CD4-positive, alpha-beta T cell treated with Interleukin-12 subunit alpha and Interleukin-12 subunit beta, for 1 hour (primary cell): ENCODE results near the gene RCBTB1.
A peak's percentile ranks its signal among the peaks of the same experiment; 100 is the strongest.
"Not testable (repeated sequence)": the region's sequence is repeated elsewhere in the genome, so short reads cannot be mapped to it uniquely, and the experiment has no call there.

Experiments used
- DNase-seq: peaks from one replicate; pipeline ENCODE4 v3.0.0-alpha.2; 2020

RCBTB1 gene

DNA sequence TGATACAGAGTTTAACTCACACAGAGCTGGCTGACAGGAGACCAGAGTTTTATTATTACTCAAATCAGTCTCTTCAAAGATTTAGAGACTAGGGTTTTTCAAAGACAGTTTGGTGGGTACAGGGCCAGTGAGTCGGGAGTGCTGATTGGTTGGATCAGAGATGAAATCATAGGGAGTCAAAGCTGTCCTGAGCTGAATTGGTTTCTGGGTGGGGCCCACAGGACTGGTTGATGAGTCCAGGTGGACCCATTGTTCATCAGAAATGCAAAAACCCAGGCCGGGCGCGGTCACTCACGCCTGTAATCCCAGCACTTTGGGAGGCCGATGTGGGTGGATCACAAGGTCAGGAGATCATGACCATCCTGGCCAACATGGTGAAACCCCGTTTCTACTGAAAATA, 17.3 kb upstream of the RCBTB1 start:
- DNase-seq, result not testable (repeated sequence)

DNA sequence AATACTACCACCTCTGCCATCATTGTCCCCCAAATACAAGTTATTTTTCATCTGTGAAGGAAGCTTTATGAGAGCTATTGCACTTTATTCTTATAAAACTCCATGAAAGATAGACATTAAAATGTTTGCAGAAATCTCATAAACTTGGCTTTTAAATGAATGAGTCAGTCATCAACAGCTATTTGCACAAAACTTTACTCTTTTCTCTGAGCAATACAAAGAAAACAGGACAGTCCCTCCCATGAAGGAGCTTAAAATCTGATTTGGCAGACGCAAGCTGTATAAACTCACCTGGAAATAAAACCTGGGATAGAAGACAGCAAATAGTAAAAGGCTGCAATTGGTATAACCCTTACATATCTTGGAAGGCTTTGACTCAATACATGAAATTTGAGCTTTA, 16.6 kb upstream of the RCBTB1 start:
- DNase-seq, result no peak

DNA sequence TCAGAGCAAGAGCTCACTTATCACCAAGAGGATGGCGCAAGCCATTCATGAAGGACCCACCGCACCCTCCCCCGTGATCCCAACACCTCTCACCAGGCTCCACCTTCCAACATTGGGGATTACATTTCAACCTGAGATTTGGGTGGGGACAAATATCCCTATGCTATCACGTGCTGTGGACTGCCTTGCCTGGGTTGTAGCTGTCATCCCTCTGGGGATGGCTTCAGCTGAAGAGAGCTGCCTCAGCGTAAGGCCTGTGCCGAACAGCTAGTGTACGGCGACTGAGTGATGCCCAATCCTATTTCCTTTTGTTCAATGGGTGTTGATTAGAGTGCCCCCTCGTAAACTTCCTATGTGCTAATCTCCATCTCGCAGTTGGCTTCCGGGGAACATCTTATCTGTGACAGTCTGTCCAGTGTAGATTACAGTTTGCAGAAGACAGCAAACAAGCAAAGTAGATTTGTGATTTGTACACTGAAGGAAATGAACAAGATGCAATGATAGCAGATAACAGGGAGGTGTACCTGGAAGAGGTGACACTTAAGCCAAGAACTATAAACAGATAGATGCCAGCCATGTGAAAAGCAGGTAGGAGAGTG, 11.8 kb upstream of the RCBTB1 start:
- no peak for DNase-seq

DNA sequence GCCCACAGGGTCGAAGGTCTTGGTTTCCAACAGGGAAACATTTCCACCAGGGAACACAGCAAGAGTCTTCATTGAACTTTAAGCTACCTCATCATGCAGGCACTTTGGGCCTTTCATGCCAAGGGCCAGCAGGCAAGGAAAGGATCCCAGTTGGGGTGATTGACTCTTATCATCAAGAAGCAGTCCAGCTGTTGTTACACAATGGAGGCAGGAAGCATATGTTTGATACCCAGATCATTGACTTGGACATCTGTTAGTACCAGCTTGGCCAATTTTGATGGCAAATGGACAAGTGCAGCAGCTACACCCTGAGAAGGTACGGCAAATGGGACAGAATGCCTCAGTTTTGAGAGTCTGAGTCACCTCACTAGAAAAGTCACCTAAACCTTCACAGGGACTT, 10.9 kb upstream of the RCBTB1 start:
- DNase-seq, result no peak

DNA sequence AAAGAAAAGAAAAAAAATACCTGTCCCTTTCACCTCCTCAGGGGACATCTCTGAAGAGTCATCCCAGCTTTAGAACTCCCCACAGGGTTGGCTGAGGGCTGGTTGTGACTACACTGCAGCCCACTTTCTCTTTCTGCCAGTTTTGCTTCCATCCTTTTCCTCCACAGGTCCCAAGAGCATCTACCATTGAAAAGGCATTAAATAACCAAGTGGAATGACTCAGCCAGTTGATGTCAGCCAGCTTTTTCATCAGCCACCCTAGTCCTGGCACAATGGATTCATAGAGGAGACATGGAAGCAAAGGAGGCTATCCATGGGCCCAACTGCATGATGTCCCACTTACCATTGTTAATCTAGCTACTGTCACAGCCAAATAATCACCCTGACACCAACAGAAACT, 9.2 kb upstream of the RCBTB1 start:
- DNase-seq, result no peak

- not testable (repeated sequence) for DNase-seq
These were observed 8.5 kb upstream of the RCBTB1 start for GRCh38 chr13:49593876-49594275.

DNA sequence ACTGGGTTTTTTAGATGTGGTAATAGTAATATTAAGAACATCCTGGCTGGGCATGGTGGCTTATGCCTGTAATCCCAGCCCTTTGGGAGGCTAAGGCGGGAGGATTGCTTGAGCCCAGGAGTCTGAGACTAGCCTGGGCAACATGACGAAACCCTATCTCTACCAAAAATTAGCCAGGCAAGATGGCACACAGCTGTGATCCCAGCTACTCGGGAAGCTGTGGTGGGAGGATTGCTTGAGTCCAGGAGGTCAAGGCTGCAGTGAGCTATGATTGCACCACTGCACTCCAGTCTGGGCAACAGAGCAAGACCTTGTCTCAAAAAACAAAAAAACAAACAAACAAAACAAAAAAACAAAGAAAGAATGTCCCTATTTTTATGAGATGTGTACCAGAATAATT, 5.4 kb upstream of the RCBTB1 start:
- not testable (repeated sequence) for DNase-seq

- DNase-seq, result no peak
These were observed 2.0 kb upstream of the RCBTB1 start for GRCh38 chr13:49587311-49587847.

GRCh38 chr13:49586717-49587116, 1.4 kb upstream of the RCBTB1 start:
- DNase-seq, result no peak

DNA sequence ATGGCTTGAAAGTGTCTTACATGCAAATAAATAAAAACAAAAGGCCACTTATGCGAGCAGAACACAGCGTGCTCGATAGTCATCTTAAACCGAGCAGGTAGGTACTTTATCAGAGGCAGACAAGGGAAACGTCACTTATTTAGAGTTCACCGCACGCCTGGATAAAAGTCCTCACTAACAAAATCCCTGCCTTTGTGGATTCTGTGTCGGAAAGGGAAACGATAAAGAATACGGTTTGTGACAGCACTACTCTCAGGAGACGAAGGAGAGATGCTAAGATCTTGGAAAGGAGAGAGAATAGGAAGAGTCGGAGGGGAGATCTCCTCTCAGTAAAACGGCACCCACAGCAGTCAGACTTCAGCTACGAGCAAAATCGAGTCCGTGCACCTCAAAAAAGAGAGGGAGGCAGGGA, 581 bp downstream of the RCBTB1 start:
- DNase-seq, result no peak

GRCh38 chr13:49580980-49581680, 4.2 kb downstream of the RCBTB1 start:
- no peak for DNase-seq

DNA sequence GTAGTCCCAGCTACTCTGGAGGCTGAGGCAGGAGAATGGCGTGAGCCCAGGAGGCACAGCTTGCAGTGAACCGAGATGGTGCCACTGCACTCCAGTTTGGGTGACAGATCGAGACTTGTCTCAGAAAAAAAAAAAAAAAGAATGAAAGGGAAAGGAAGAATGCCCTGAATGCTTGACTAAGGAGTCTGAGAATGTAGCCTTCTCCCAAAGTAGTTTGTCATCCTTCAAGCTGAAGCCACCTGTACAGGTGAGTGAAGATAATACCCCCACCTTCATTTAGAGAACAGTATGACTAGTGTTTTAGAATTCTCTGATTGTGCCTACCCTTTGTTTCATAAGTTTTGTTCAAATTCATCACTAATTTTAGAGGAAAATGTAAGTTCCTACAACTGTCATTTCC, 5.9 kb downstream of the RCBTB1 start:
- DNase-seq, result no peak

DNA sequence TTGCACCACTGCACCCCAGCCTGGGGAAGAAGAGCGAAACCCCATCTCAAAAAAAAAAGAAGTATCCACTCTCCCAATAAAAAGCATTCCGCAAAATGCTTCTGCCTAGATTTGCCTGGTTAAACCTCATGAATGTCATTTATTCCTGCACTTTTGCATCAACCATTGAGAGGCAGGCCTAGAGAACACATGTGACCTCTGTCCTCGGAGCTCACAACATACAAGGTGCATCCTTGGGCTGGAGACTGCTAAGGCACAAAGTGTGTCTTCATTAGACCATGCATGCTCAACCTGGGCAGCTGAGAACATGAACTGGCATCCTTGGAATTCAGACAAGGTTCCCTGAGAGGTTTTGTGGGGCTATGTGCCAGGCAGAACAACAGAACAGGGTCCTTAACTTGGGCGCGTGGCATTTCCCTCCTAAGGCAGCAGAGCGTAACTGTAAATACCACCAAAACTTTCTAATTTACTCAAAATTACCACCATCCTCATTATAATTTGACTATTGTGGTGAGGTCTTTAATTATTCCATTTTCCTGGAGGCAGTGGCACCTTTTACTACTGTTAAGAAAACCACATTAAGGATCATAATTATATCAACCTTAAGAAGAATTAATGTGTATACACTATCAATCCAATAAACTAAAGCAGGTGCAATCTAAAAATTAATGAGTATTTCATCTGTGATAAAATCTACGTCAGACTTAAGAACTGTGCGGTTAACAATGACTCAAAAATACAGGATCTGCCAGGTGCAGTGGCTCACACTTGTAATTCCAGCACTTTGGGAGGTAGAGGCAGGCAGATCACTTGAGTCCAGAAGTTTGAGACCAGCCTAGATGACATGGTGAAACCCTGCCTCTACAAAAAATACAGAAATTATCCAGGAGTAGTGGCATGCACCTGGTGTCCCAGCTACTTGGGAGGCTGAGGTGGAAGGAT, 13.8 kb downstream of the RCBTB1 start:
- DNase-seq, result no peak

- DNase-seq, result peak; percentile 24
These were observed 15.2 kb downstream of the RCBTB1 start for GRCh38 chr13:49569993-49570689.

GRCh38 chr13:49567491-49567890, 17.9 kb downstream of the RCBTB1 start:
- DNase-seq, result no peak

GRCh38 chr13:49566461-49566860, 18.9 kb downstream of the RCBTB1 start:
- no peak for DNase-seq

DNA sequence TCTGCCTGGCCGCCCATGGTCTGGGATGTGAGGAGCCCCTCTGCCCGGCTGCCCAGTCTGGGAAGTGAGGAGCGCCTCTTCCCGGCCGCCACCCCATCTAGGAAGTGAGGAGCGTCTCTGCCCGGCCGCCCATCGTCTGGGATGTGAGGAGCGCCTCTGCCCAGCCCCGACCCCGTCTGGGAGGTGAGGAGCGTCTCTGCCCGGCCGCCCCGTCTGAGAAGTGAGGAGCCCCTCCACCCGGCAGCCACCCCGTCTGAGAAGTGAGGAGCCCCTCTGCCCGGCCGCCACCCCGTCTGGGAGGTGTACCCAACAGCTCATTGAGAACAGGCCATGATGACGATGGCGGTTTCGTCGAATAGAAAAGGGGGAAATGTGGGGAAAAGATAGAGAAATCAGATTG, 19.9 kb downstream of the RCBTB1 start:
- not testable (repeated sequence) for DNase-seq

DNA sequence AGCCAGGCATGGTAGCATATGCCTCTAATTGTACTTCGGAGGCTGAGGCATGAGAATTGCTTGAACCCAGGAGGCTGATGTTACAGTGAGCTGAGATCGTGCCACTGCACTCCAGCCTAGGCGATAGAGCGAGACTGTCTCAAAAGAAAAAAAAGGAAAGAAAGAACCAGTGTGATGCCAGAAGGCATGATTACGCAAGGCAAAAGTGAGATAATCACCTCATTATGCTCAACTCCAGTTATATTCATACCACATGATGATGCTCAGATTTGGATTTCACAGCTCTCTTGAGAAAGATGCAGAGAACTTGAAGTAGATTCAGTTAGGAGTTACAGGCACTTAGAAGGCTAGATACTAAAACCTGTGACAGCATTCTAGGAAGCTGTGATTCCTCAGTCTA, 21.8 kb downstream of the RCBTB1 start:
- no peak for DNase-seq

DNA sequence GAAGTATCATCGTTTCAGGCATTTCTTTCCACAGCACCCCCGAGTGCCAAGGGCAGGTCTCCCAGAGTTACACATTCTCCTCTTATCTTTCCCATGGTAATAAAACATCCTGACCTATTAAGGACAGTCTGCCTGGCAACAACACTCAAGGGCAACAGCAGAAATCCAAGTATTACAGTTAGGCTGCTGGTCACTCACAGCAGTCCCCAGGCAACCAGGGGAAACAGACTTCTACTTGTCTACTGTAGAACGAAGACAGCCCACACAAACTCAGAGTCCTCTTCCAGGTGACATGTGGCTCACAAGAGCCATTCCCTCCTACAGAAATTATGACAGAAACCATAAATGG, 24.3 kb downstream of the RCBTB1 start:
- no peak for DNase-seq

DNA sequence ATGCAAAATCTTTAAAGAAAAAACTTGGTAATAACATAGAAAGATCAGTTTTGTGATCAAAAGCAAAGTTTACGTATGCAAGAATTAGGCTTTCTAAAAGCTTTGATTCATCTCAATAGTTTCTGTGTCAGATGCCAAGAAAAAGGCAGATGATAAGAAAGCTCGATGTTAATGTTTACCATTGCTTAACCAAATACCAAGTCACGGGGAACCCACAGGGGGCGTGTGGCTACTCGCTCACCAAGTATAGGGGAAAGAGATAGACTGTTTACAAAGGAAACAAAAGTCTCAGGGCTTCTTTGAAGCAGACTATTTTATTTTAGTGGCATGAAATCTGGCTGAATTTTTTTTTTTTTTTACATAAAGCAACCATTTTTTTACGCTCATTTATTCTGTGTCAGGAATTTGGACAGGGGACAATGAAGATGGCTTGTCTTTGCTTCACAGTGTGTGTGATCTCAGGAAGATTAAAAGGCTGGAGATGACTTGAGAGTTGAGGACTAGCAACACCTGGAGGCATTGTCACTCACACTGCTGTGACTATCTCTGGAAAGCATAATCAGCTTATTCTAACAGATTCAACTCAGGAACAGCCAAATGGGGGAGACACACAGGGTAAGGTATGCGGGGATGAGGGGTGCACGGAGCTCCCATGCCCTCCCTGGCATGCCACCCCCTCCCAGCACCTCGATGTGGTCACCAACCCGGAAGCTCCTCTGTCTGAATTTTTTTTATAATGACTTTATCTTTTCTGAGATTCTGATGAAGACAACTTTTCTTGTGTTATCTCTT, 24.9 kb downstream of the RCBTB1 start:
- DNase-seq, result no peak

GRCh38 chr13:49559006-49559405, 26.4 kb downstream of the RCBTB1 start:
- DNase-seq, result no peak

DNA sequence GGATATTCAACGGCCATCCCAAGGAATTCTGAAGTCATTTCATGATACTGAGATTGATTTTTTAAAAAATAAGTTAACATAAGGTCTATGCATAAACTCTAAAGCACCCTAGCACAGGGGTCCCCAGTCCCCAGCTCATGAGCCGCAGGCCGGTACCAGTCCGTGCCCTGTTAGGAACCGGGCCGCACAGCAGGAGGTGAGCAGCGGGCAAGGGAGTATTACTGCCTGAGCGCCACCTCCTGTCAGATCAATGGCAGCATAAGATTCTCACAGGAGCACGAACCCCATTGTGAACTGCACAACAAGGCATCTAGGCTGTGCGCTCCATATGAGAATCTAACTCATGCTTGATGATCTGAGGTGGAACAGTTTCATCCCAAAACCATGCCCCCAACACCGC, 31.0 kb downstream of the RCBTB1 start:
- no peak for DNase-seq
